ENCODE measurements around the gene XXYLT1. TPM values are rescaled to one million over a fixed set of nuclear protein-coding genes. Genes with fewer than 3 reads are reported as not detected.
A peak's percentile ranks its signal among the peaks of the same experiment; 100 is the strongest.

Gene XXYLT1
- total RNA-seq, 1 donor from 2014 or later: 9.8 TPM

GRCh38 chr3:195184716-195185421 is 86.1 kb downstream of the XXYLT1 start:
- Histone ChIP-seq H3K4me1 (peaks cover 29% of the 10 kb centered on the region), H3K4me3 (no peak overlapping the region), H3K27ac (no peak overlapping the region), H3K36me3 (no peaks in the 10 kb centered on the region), H3K9me3 (no peaks in the 10 kb centered on the region), H3K27me3 (no peaks in the 10 kb centered on the region)
- ATAC-seq (no peak), DNase-seq (no peak)
- intact Hi-C loops (cut with DNase I): no loop called here
- TF ChIP-seq CTCF (IDR thresholded peaks at IDR 0.05): no peak

- H3K9me3 ChIP-seq: no peaks in the 10 kb centered on the region
- H3K4me3 ChIP-seq: no peak overlapping the region
- no peak overlapping the region for H3K27ac ChIP-seq
- H3K4me1 ChIP-seq: peaks cover 44% of the 10 kb centered on the region
- intact Hi-C loops (cut with DNase I): no loop called here
- no peaks in the 10 kb centered on the region for H3K36me3 ChIP-seq
- TF ChIP-seq CTCF (IDR thresholded peaks at IDR 0.05): no peak
- no peak for ATAC-seq
- H3K27me3 ChIP-seq: no peaks in the 10 kb centered on the region
- no peak for DNase-seq
Measured at GRCh38 chr3:195183071-195183776, 87.7 kb downstream of the XXYLT1 start.

GRCh38 chr3:195182470-195182795 is 88.5 kb downstream of the XXYLT1 start:
- DNase-seq (no peak), ATAC-seq (no peak)
- intact Hi-C loops (cut with DNase I): no loop called here
- no peaks in the 10 kb centered on the region for H3K27me3 ChIP-seq
- H3K4me1 ChIP-seq: peaks cover 39% of the 10 kb centered on the region
- H3K27ac ChIP-seq: no peak overlapping the region
- H3K4me3 ChIP-seq: no peak overlapping the region
- no peaks in the 10 kb centered on the region for H3K9me3 ChIP-seq
- no peak for TF ChIP-seq CTCF (IDR thresholded peaks at IDR 0.05)
- H3K36me3 ChIP-seq: no peaks in the 10 kb centered on the region

- Histone ChIP-seq H3K9me3 (no peaks in the 10 kb centered on the region), H3K36me3 (no peaks in the 10 kb centered on the region), H3K27me3 (no peaks in the 10 kb centered on the region), H3K27ac (no peak overlapping the region), H3K4me1 (peaks cover 37% of the 10 kb centered on the region), H3K4me3 (no peak overlapping the region)
- ATAC-seq: no peak
- no peak for DNase-seq
- intact Hi-C loops (cut with DNase I): no loop called here
- TF ChIP-seq CTCF (IDR thresholded peaks at IDR 0.05): no peak
Measured at GRCh38 chr3:195181741-195182469, 89.1 kb downstream of the XXYLT1 start.

GRCh38 chr3:195181113-195181498 is 89.9 kb downstream of the XXYLT1 start:
- no peak for TF ChIP-seq CTCF (IDR thresholded peaks at IDR 0.05)
- intact Hi-C loops (cut with DNase I): no loop called here
- DNase-seq: no peak
- Histone ChIP-seq H3K4me3 (no peak overlapping the region), H3K9me3 (no peaks in the 10 kb centered on the region), H3K27me3 (no peaks in the 10 kb centered on the region), H3K27ac (peak overlapping the region; percentile 39), H3K4me1 (peaks cover 37% of the 10 kb centered on the region), H3K36me3 (no peaks in the 10 kb centered on the region)
- no peak for ATAC-seq
